PC-3 (cell line): ENCODE measurements around the gene TXNL4B. TPM values are rescaled to one million over a fixed set of nuclear protein-coding genes. Genes with fewer than 3 reads are reported as not detected.

Experiments
- ATAC-seq: fragments of 200-7000 bp; cut with Tn5 transposase; 2 replicates; pipeline ENCODE4 v1.9.1; 2020; ENCODE audit warnings: mild to moderate bottlenecking, moderate library complexity
- BruUV-seq: library from RNA; stranded (reverse); fragments of 400-500 nt; replicated peaks from 2 replicates; lab custom pipeline; 2021; lab: Mats Ljungman, UMichigan
- CTCF ChIA-PET: fragments of 300-600 bp; sonication (Branson Sonifier 250); formaldehyde crosslinking; loops from one replicate; lab custom pipeline; 2022; ENCODE audit warnings: antibody characterized with exemption; lab: Charles Lee
- POLR2A ChIA-PET: fragments of 300-600 bp; sonication (Branson Sonifier 250); formaldehyde crosslinking; loops from one replicate; lab custom pipeline; 2022; ENCODE audit warnings: antibody characterized with exemption; ENCODE audit not compliant: unreplicated experiment; lab: Charles Lee
- DNase-seq: peaks from one replicate; pipeline ENCODE4 v3.0.0-alpha.2; 2015
- H2AFZ ChIP-seq: fragments of 300-600 bp; sonication (generic); 2 replicates; pipeline ENCODE4 v1.6.0; 2016; ENCODE audit warnings: antibody characterized with exemption, low read length
- H3F3A ChIP-seq: fragments of 300-600 bp; sonication (generic); one replicate; pipeline ENCODE4 v1.6.0; 2017; ENCODE audit warnings: antibody characterized with exemption, low read length, control low read depth, mild to moderate bottlenecking; ENCODE audit not compliant: unreplicated experiment
- H3K27ac ChIP-seq: fragments of 300-600 bp; sonication (generic); 2 replicates; pipeline ENCODE4 v1.5.1; 2016; ENCODE audit warnings: mild to moderate bottlenecking, low read length
- H3K27me3 ChIP-seq: fragments of 300-600 bp; sonication (generic); 2 replicates; pipeline ENCODE4 v1.6.1; 2016; ENCODE audit warnings: low read length, mixed read lengths
- H3K36me3 ChIP-seq: fragments of 300-600 bp; sonication (generic); 2 replicates; pipeline ENCODE4 v1.6.1; 2016; ENCODE audit warnings: low read depth, mixed run types, low read length, mixed read lengths
- H3K4me1 ChIP-seq: fragments of 300-600 bp; sonication (generic); 2 replicates; pipeline ENCODE4 v1.5.1; 2016; ENCODE audit warnings: low read length; ENCODE audit not compliant: insufficient read depth
- H3K4me2 ChIP-seq: fragments of 300-600 bp; sonication (generic); 2 replicates; pipeline ENCODE4 v1.6.0; 2016; ENCODE audit warnings: low read length
- H3K4me3 ChIP-seq: fragments of 300-600 bp; sonication (generic); 2 replicates; pipeline ENCODE4 v1.5.1; 2016; ENCODE audit warnings: mild to moderate bottlenecking, low read length, mixed read lengths
- H3K79me2 ChIP-seq: fragments of 300-600 bp; sonication (generic); 2 replicates; pipeline ENCODE4 v1.6.1; 2017; ENCODE audit warnings: low read length, mixed read lengths
- H3K9ac ChIP-seq: fragments of 300-600 bp; sonication (generic); 2 replicates; pipeline ENCODE4 v1.6.0; 2016; ENCODE audit warnings: mild to moderate bottlenecking, low read length
- H3K9me2 ChIP-seq: fragments of 300-600 bp; sonication (generic); replicated peaks from 2 replicates; pipeline ENCODE4 v1.6.1; 2016; ENCODE audit warnings: mixed run types, low read length, mixed read lengths
- H3K9me3 ChIP-seq: fragments of 300-600 bp; sonication (generic); 2 replicates; pipeline ENCODE4 v1.6.1; 2016; ENCODE audit warnings: low read length, mixed read lengths
- H4K20me1 ChIP-seq: fragments of 300-600 bp; sonication (generic); 2 replicates; pipeline ENCODE4 v1.6.1; 2016; ENCODE audit warnings: low read length, mixed read lengths
- CTCF ChIP-seq: fragments of 300-600 bp; sonication (generic); conservative IDR thresholded peaks from 2 replicates; pipeline ENCODE4 v1.5.1; 2017; ENCODE audit warnings: antibody characterized with exemption, low read depth, mild to moderate bottlenecking, low read length
- EZH2 ChIP-seq: fragments of 300-600 bp; sonication (generic); IDR thresholded peaks from one replicate; pipeline ENCODE4 v1.6.1; 2017; ENCODE audit warnings: antibody characterized with exemption, mild to moderate bottlenecking, low read length; ENCODE audit not compliant: unreplicated experiment
- EZH2phosphoT487 ChIP-seq: fragments of 300-600 bp; sonication (generic); IDR thresholded peaks from 2 replicates; pipeline ENCODE4 v1.6.1; 2018; ENCODE audit warnings: mild to moderate bottlenecking, antibody characterized with exemption, low read length, borderline replicate concordance
- intact Hi-C: fragments of 100-400 bp; cut with micrococcal nuclease; formaldehyde crosslinking; loops from 2 replicates; pipeline ENCODE4 v1.9.0; 2023
- total RNA-seq: library from RNA; depleted of rRNA; stranded (reverse); fragments of >200 nt; gene quantifications from 2 replicates; pipeline ENCODE4 v1.2.3, GENCODE V29; 2014

Gene TXNL4B
- total RNA-seq, 1 experiment from 2014 or later = 9.6 TPM

- Histone ChIP-seq H3K4me1 (peaks cover 12% of the 10 kb centered on the region; the same call in 1 of the 2 replicates), H3K36me3 (peaks cover 17% of the 10 kb centered on the region; the same call in 1 of the 2 replicates), H4K20me1 (no peaks in the 10 kb centered on the region), H3K79me2 (peaks cover 55% of the 10 kb centered on the region), H3K9me2 (no peaks in the 10 kb centered on the region), H3K27me3 (no peaks in the 10 kb centered on the region), H2AFZ (peak overlapping the region; percentile 72), H3K27ac (peak overlapping the region; percentile 15; the same call in 1 of the 2 replicates), H3F3A (no peaks in the 10 kb centered on the region), H3K9me3 (no peaks in the 10 kb centered on the region), H3K4me3 (peak overlapping the region; percentile 92), H3K4me2 (peak overlapping the region; percentile 84), H3K9ac (peak overlapping the region; percentile 89)
- BruUV-seq = no TSS peak
- peak; percentile 4 for DNase-seq
- ATAC-seq = peak; percentile 2
- CTCF ChIA-PET = no interaction called here
- TF ChIP-seq EZH2phosphoT487 = no peak
- no peak for TF ChIP-seq CTCF
- TF ChIP-seq EZH2 = no peak
- POLR2A ChIA-PET = no interaction called here
- intact Hi-C loops = loop anchor here (5.0 to 10.0 kb wide), 2 partner anchors 89 to 202 kb away; partner anchors contain the start of genes DHODH and PKD1L3
These were observed 818 bp upstream of the TXNL4B start for GRCh38 chr16:72094266-72094610.

- Histone ChIP-seq H3K9me3 (no peaks in the 10 kb centered on the region), H3K4me2 (peak overlapping the region; percentile 86), H3K9me2 (no peaks in the 10 kb centered on the region), H3K27ac (no peak overlapping the region), H3K4me3 (peak overlapping the region; percentile 92), H4K20me1 (no peaks in the 10 kb centered on the region), H3K9ac (peak overlapping the region; percentile 85), H3K4me1 (peaks cover 12% of the 10 kb centered on the region; the same call in 1 of the 2 replicates), H3K27me3 (no peaks in the 10 kb centered on the region), H3F3A (no peaks in the 10 kb centered on the region), H3K79me2 (peaks cover 55% of the 10 kb centered on the region), H2AFZ (peak overlapping the region; percentile 97), H3K36me3 (peaks cover 27% of the 10 kb centered on the region; the same call in 1 of the 2 replicates)
- TSS peak; percentile 51 for BruUV-seq
- ATAC-seq (peak; percentile 52), DNase-seq (peak; percentile 63)
- intact Hi-C loops = loop anchor here (5.0 to 10.0 kb wide), 2 partner anchors 88 to 201 kb away; partner anchors contain the start of genes DHODH and PKD1L3
- ChIA-PET CTCF (interaction anchor here (0.8 kb wide), 1 partner anchor 131 kb away, joined by 3 read pairs; no protein-coding TSS in a partner anchor), POLR2A (interaction anchor here (0.6 kb wide), 2 partner anchors 169 to 240 kb away, joined by 4 to 15 read pairs; no protein-coding TSS in a partner anchor)
- TF ChIP-seq EZH2 = no peak
- no peak for TF ChIP-seq CTCF
- no peak for TF ChIP-seq EZH2phosphoT487
These were observed 480 bp downstream of the TXNL4B start for GRCh38 chr16:72092832-72093447.

DNA sequence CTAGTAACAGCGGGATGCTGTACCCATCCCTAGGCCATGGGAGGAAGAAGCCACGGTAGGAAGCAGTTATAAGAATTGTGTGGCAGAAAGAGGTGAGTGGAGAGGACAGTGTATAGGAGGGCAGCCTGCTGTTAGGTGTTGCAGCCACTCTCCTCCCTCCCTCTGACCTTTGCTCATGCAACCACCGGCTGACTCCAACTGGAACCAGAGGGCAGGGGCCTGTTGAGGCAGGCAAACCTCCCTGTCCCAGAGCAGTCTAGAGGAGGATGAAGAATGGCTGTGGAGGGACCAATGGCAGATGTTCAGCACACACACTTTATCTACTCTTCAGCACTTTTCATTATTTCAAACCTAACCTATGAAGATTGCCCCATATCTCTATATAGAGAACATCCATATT lies 2.2 kb downstream of the TXNL4B start:
- no TSS peak for BruUV-seq
- H4K20me1 ChIP-seq = no peaks in the 10 kb centered on the region
- ATAC-seq = no peak
- no peaks in the 10 kb centered on the region for H3K9me2 ChIP-seq
- TF ChIP-seq EZH2 = no peak
- no peak for TF ChIP-seq CTCF
- TF ChIP-seq EZH2phosphoT487 = no peak
- H3F3A ChIP-seq = no peaks in the 10 kb centered on the region
- H3K4me3 ChIP-seq = no peak overlapping the region
- ChIA-PET CTCF (no interaction called here), POLR2A (no interaction called here)
- H3K4me2 ChIP-seq = peak overlapping the region; percentile 86
- peaks cover 54% of the 10 kb centered on the region for H3K79me2 ChIP-seq
- H3K4me1 ChIP-seq = peaks cover 12% of the 10 kb centered on the region; the same call in 1 of the 2 replicates
- no peak overlapping the region for H2AFZ ChIP-seq
- intact Hi-C loops = loop anchor here (5.0 to 10.0 kb wide), 2 partner anchors 86 to 199 kb away; partner anchors contain the start of genes DHODH and PKD1L3
- H3K9me3 ChIP-seq = no peaks in the 10 kb centered on the region
- no peak overlapping the region for H3K27ac ChIP-seq
- no peak for DNase-seq
- H3K27me3 ChIP-seq = no peaks in the 10 kb centered on the region
- no peak overlapping the region for H3K9ac ChIP-seq
- peaks cover 31% of the 10 kb centered on the region for H3K36me3 ChIP-seq
